ENCODE measurements around the gene SLC2A8.
A peak's percentile ranks its signal among the peaks of the same experiment; 100 is the strongest.

SLC2A8 gene

DNA sequence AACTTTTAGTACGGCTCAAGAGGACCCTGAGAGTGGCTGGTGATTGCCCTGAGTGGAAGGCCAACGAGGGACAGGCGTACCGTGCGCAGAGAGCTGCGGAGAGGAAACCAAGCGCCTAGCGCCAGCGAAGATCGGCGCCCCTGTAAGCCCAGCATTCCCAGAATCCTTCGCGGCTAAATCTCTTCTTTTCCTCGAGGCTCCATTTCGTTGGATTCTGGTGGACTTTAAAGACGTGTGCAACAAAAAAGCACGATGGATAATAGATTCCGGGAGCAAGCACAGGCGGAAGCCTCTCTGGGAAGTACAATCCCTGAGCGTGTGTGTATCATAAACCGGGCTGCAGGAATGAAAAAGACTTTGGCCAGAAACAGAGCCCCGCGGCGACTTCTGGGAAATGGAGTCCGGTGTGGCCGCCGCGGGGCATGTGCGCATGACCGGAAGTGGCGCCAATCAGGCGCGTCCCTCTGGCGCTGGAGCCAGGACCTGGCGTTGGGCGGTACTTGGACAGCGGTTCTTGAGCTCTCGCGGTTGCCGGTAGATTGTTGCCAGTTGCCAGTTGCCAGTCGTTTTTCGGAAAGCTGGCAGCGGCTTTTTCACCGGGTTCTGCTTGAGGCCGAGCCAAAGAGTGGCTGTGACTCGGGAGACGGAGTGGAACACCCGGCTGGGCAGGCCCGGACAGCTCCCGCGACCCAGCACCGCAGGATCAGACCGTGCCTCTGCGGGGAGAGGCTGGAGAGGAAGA lies 27.1 kb downstream of the SLC2A8 start, which contains the start of gene ZNF79:
TSS of gene ZNF79 (plus strand) at position 449 of the 742 bp plus-strand sequence. CDS start 406 bp downstream, outside the sequence.
- peak; percentile 95 for DNase-seq (ENCODE audit: low read depth)
- peak within 1 kb of the TSS; percentile 95 for H3K4me3 ChIP-seq (ENCODE audit: low read depth, low read length)
- TF ChIP-seq, protein P1, sequence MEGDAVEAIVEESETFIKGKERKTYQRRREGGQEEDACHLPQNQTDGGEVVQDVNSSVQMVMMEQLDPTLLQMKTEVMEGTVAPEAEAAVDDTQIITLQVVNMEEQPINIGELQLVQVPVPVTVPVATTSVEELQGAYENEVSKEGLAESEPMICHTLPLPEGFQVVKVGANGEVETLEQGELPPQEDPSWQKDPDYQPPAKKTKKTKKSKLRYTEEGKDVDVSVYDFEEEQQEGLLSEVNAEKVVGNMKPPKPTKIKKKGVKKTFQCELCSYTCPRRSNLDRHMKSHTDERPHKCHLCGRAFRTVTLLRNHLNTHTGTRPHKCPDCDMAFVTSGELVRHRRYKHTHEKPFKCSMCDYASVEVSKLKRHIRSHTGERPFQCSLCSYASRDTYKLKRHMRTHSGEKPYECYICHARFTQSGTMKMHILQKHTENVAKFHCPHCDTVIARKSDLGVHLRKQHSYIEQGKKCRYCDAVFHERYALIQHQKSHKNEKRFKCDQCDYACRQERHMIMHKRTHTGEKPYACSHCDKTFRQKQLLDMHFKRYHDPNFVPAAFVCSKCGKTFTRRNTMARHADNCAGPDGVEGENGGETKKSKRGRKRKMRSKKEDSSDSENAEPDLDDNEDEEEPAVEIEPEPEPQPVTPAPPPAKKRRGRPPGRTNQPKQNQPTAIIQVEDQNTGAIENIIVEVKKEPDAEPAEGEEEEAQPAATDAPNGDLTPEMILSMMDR (IDR thresholded peaks at IDR 0.05; ENCODE audit: insufficient read depth, low read depth, low read length, missing control alignments): no peak

GRCh38 chr9:127424676-127424999 lies 27.7 kb downstream of the SLC2A8 start:
- TF ChIP-seq, protein P1 (IDR thresholded peaks at IDR 0.05; ENCODE audit: insufficient read depth, low read depth, low read length, missing control alignments): no peak
- peak overlapping the region; percentile 95 for H3K4me3 ChIP-seq (ENCODE audit: low read depth, low read length)
- peak; percentile 32 for DNase-seq (ENCODE audit: low read depth)

DNA sequence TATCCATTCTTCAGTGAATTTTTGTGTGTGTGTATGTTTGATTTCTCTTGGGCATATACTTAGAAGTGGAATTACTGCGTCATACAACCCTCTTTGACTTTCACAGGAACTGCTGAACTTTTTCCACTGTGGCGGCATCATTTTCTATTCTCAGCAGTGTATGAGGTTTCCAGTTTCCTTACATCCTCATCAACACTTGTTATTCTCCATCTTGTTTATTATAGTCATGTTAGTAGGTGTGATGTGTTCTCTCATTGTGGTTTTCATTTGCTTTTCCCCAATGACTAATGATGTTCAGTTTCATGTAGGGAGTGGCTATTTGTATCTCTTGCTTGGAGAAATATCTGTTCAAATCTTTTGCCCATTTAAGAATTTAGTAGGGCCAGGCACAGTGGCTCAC lies 29.8 kb downstream of the SLC2A8 start:
- no peak overlapping the region for H3K4me3 ChIP-seq (ENCODE audit: low read depth, low read length)
- peak; percentile 38 for DNase-seq (ENCODE audit: low read depth)
- TF ChIP-seq, protein P1 (IDR thresholded peaks at IDR 0.05; ENCODE audit: insufficient read depth, low read depth, low read length, missing control alignments): no peak

- TF ChIP-seq, protein P1 (IDR thresholded peaks at IDR 0.05; ENCODE audit: insufficient read depth, low read depth, low read length, missing control alignments): no peak
- DNase-seq (ENCODE audit: low read depth): no peak
- no peak overlapping the region for H3K4me3 ChIP-seq (ENCODE audit: low read depth, low read length)
Measured at GRCh38 chr9:127428348-127428747, 31.4 kb downstream of the SLC2A8 start.

DNA sequence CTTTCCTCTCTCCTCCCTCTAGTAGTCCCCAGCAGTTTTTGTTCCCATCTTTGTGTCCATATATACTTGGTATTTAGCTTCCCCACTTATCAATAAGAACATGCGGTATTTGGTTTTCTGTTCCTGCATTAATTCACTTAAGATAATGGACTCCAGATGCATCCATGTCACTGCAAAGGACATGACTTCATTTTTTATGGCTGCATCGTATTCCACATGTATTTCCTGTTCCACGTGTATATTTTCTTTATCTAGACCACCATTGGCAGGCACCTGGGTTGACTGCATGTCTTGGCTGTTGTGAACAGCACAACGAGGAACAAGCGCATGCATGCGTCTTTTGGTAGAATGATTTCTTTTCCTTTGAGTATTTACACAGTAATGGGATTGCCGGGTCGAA lies 33.4 kb downstream of the SLC2A8 start:
- TF ChIP-seq, protein P1 (IDR thresholded peaks at IDR 0.05; ENCODE audit: insufficient read depth, low read depth, low read length, missing control alignments): no peak
- DNase-seq (ENCODE audit: low read depth): no peak
- no peak overlapping the region for H3K4me3 ChIP-seq (ENCODE audit: low read depth, low read length)

DNA sequence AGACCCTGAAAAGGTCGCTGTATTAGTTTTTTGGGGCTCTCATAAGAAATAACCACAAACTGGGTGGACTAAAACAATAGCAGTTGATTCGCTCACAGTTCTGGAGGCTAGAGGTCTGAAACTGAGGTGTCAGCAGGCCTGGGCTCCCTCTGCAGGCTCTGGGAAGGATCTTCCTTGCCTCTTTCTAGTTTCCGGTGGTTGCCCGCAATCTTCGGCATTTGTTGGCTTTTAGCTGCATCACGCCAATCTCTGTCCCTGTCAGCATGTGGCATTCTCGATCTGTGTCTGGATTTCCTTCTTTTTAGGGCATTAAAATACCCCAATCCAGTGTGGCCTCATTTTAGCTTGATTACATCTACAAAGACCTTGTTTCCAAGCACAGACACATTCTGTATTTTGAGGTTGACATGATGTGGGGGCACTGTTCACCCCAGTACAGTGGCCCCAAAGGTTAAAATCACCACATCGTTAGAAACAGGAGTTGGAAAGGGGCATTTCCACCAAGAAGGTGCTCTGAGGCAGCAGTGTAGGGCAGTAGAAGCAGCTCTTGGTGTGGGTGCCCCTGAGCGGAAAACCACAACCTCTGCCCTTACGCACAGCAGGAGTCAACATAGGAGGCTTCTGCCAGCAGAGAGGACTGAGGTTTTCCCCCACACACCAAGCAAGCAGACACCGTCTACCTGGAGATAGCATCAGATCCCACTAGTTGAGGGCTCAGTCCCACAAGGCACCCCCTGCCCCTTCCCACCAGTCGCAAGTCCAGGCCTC lies 40.7 kb downstream of the SLC2A8 start:
- TF ChIP-seq, protein P1 (IDR thresholded peaks at IDR 0.05; ENCODE audit: insufficient read depth, low read depth, low read length, missing control alignments): no peak
- no peak overlapping the region for H3K4me3 ChIP-seq (ENCODE audit: low read depth, low read length)
- no peak for DNase-seq (ENCODE audit: low read depth)

All from GM12865 (cell line).